BLaER1 treated with 17β-estradiol and CSF1 and Interleukin-3, amounts not matched to agents 10 nM and 100 nM (cell line): ENCODE results near the gene RICTOR.
"Not testable (repeated sequence)": the region's sequence is repeated elsewhere in the genome, so short reads cannot be mapped to it uniquely, and the experiment has no call there.

Experiments used
- H3K27ac ChIP-seq, 11 experiments: shearing (Covaris generic); formaldehyde crosslinking; 2 replicates each; pipeline ENCODE4 v1.8.1; 2022
- H3K27me3 ChIP-seq, 11 experiments: shearing (Covaris generic); formaldehyde crosslinking; 2 replicates each; pipeline ENCODE4 v1.8.1; 2022
- H3K36me3 ChIP-seq, 11 experiments: shearing (Covaris generic); formaldehyde crosslinking; 2 replicates each; pipeline ENCODE4 v1.8.1; 2022
- H3K4me1 ChIP-seq, 10 experiments: shearing (Covaris generic); formaldehyde crosslinking; 2 replicates each; pipeline ENCODE4 v1.8.1; 2022
- H3K4me2 ChIP-seq, 11 experiments: shearing (Covaris generic); formaldehyde crosslinking; 2 replicates each; pipeline ENCODE4 v1.8.1; 2022
- H3K4me3 ChIP-seq, 10 experiments: shearing (Covaris generic); formaldehyde crosslinking; 2 replicates each; pipeline ENCODE4 v1.8.1; 2022
- H3K9ac ChIP-seq, 11 experiments: shearing (Covaris generic); formaldehyde crosslinking; 2 replicates each; pipeline ENCODE4 v1.8.1; 2022
- H3K9me3 ChIP-seq, 11 experiments: shearing (Covaris generic); formaldehyde crosslinking; replicated peaks in 1 of 11; 2 replicates each; pipeline ENCODE4 v1.8.1; 2022
- H4K20me1 ChIP-seq, 11 experiments: shearing (Covaris generic); formaldehyde crosslinking; 2 replicates each; pipeline ENCODE4 v1.8.1; 2022
- Cebpa-rat ChIP-seq, 11 experiments: shearing (Covaris generic); IDR thresholded peaks; 2 replicates each; pipeline ENCODE4 v1.8.1; 2022

Gene RICTOR

DNA sequence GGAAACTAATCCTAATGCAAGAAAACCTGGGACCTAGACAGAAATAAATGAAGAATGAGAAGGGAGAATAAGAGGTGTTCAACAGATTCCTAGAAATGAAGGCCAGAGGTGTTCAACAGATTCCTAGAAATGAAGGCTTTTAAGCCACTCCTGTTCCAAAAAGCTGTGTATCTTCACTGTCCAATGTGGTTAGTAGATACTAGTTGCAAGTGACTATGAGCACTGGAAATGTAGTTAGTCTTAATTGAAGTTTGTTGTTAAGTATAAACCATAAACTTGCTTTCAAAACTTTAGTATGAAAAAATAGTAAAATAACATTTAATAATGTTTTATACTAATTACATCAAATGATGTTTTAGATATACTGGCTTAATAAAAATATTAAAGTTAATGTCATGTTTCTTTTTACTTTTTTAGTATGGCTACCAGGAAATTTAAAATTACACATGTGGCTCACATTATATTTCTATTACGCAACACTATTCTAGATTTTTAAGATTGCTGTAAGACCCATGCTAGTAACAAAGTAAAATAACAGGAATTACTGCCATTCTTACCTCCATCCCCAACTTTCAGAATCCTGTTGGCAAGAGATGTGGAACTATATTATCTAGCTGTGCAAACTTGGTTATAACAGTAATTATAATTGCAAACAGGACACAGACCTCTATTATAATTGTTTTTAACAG, 57.5 kb downstream of the RICTOR start:
- Histone ChIP-seq H3K9me3 (peaks cover 20 to 31% (median 25%) of the 10 kb centered on the region in 11 experiments), H3K4me3 (no peak overlapping the region), H3K36me3 (peaks cover 65 to 98% (median 83%) of the 10 kb centered on the region in 11 experiments), H3K4me1 (peaks cover 0 to 30% (median 6%) of the 10 kb centered on the region in 10 experiments; a peak in 8 of 20 replicates), H3K27me3 (no peaks in the 10 kb centered on the region), H3K9ac (no peak overlapping the region), H4K20me1 (peaks cover 0 to 66% (median 6%) of the 10 kb centered on the region in 11 experiments; a peak in 9 of 22 replicates), H3K27ac (no peak overlapping the region), H3K4me2 (0 out of 22 replicates have a peak overlapping the region, but pooled peaks of 2 of the 11 experiments have one; percentile 0 to 9)
- TF ChIP-seq Cebpa-rat (IDR thresholded peaks at IDR 0.05): peak in 4 of 11 experiments; percentile 10 to 69 (median 48); a peak in 5 of 22 replicates

GRCh38 chr5:39015743-39016586, 58.2 kb downstream of the RICTOR start:
- H3K9ac ChIP-seq: no peak overlapping the region
- peaks cover 0 to 59% (median 0%) of the 10 kb centered on the region in 11 experiments; a peak in 5 of 22 replicates for H4K20me1 ChIP-seq
- H3K27me3 ChIP-seq: no peaks in the 10 kb centered on the region
- H3K36me3 ChIP-seq: peaks cover 66 to 99% (median 84%) of the 10 kb centered on the region in 11 experiments
- peak overlapping the region in 2 of 11 experiments; percentile 0 to 9; a peak in 1 of 22 replicates for H3K4me2 ChIP-seq
- no peak overlapping the region for H3K27ac ChIP-seq
- H3K9me3 ChIP-seq: peaks cover 28 to 39% (median 33%) of the 10 kb centered on the region in 11 experiments
- TF ChIP-seq Cebpa-rat (IDR thresholded peaks at IDR 0.05): no peak
- peaks cover 0 to 23% (median 4%) of the 10 kb centered on the region in 10 experiments; a peak in 7 of 20 replicates for H3K4me1 ChIP-seq
- no peak overlapping the region for H3K4me3 ChIP-seq

GRCh38 chr5:39014561-39014960, 59.6 kb downstream of the RICTOR start:
- Histone ChIP-seq H3K27ac (no peak overlapping the region), H3K4me3 (no peak overlapping the region), H3K9me3 (peaks cover 39 to 51% (median 43%) of the 10 kb centered on the region in 11 experiments), H3K27me3 (no peaks in the 10 kb centered on the region), H3K36me3 (peaks cover 65 to 98% (median 83%) of the 10 kb centered on the region in 11 experiments), H3K4me2 (no peak overlapping the region), H3K4me1 (peaks cover 0 to 18% (median 4%) of the 10 kb centered on the region in 10 experiments; a peak in 7 of 20 replicates), H4K20me1 (peaks cover 0 to 44% (median 0%) of the 10 kb centered on the region in 11 experiments; a peak in 4 of 22 replicates), H3K9ac (no peak overlapping the region)
- no peak for TF ChIP-seq Cebpa-rat (IDR thresholded peaks at IDR 0.05)

GRCh38 chr5:39013938-39014337, 60.3 kb downstream of the RICTOR start:
- Histone ChIP-seq H3K9ac (no peak overlapping the region), H3K36me3 (peaks cover 59 to 92% (median 77%) of the 10 kb centered on the region in 11 experiments), H4K20me1 (peaks cover 0 to 38% (median 0%) of the 10 kb centered on the region in 11 experiments; a peak in 4 of 22 replicates), H3K9me3 (peaks cover 39 to 51% (median 43%) of the 10 kb centered on the region in 11 experiments), H3K4me3 (no peak overlapping the region), H3K4me1 (peaks cover 0 to 18% (median 4%) of the 10 kb centered on the region in 10 experiments; a peak in 7 of 20 replicates), H3K4me2 (no peak overlapping the region), H3K27ac (no peak overlapping the region), H3K27me3 (no peaks in the 10 kb centered on the region)
- TF ChIP-seq Cebpa-rat (IDR thresholded peaks at IDR 0.05): no peak

- H3K27ac ChIP-seq, H3K4me2 ChIP-seq, H3K27me3 ChIP-seq, H3K4me1 ChIP-seq, H3K9ac ChIP-seq: not testable (repeated sequence)
- H4K20me1 ChIP-seq: peaks cover 0 to 15% (median 0%) of the 10 kb centered on the region in 11 experiments; a peak in 3 of 22 replicates
- H3K36me3 ChIP-seq: peaks cover 43 to 64% (median 60%) of the 10 kb centered on the region in 11 experiments
- H3K4me3 ChIP-seq: peak overlapping the region in 4 of 10 experiments; percentile 8 to 28 (median 12); a peak in 2 of 20 replicates
- peaks cover 39 to 51% (median 43%) of the 10 kb centered on the region in 11 experiments for H3K9me3 ChIP-seq
These were observed 63.2 kb downstream of the RICTOR start for GRCh38 chr5:39010958-39011357.

GRCh38 chr5:39009981-39010380, 64.2 kb downstream of the RICTOR start:
- Histone ChIP-seq H3K27ac (no peak overlapping the region), H3K36me3 (peaks cover 43 to 58% (median 51%) of the 10 kb centered on the region in 11 experiments), H4K20me1 (peaks cover 0 to 13% (median 0%) of the 10 kb centered on the region in 11 experiments; a peak in 2 of 22 replicates), H3K4me1 (no peaks in the 10 kb centered on the region), H3K9me3 (peaks cover 39 to 51% (median 43%) of the 10 kb centered on the region in 11 experiments), H3K27me3 (no peaks in the 10 kb centered on the region), H3K4me2 (no peak overlapping the region), H3K4me3 (no peak overlapping the region), H3K9ac (no peak overlapping the region)
- no peak for TF ChIP-seq Cebpa-rat (IDR thresholded peaks at IDR 0.05)

- no peak overlapping the region for H3K9ac ChIP-seq
- H3K27me3 ChIP-seq: no peaks in the 10 kb centered on the region
- peaks cover 40 to 51% (median 44%) of the 10 kb centered on the region in 11 experiments for H3K36me3 ChIP-seq
- no peak for TF ChIP-seq Cebpa-rat (IDR thresholded peaks at IDR 0.05)
- H4K20me1 ChIP-seq: peaks cover 0 to 13% (median 0%) of the 10 kb centered on the region in 11 experiments; a peak in 2 of 22 replicates
- no peak overlapping the region for H3K4me2 ChIP-seq
- H3K4me3 ChIP-seq: no peak overlapping the region
- peaks cover 39 to 45% (median 42%) of the 10 kb centered on the region in 11 experiments for H3K9me3 ChIP-seq
- no peaks in the 10 kb centered on the region for H3K4me1 ChIP-seq
- no peak overlapping the region for H3K27ac ChIP-seq
These were observed 64.9 kb downstream of the RICTOR start for GRCh38 chr5:39009280-39009679.

DNA sequence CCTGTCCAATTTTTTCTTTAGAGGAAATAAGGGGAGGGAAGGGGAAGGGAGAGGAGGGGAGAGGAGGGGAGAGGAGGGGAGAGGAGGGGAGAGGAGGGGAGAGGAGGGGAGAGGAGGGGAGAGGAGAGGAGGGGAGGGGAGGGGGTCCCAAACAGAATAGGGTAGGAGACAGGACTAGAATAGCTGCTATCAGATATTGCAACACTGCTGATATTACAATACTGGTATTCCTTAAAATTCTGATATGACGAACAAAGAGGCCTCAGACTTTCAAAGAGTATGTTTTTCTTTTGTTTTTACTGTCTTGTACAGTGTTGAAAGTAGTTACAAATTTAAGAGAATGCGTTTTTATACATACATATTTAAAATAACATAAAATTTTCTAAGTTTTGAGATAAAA, 67.5 kb downstream of the RICTOR start:
- Histone ChIP-seq H3K4me2 (no peak overlapping the region), H4K20me1 (peaks cover 0 to 15% (median 0%) of the 10 kb centered on the region in 11 experiments; a peak in 2 of 22 replicates), H3K4me1 (no peaks in the 10 kb centered on the region), H3K4me3 (no peak overlapping the region), H3K9ac (no peak overlapping the region), H3K9me3 (peaks cover 13 to 19% (median 18%) of the 10 kb centered on the region in 11 experiments), H3K27me3 (no peaks in the 10 kb centered on the region), H3K27ac (no peak overlapping the region), H3K36me3 (peaks cover 22 to 44% (median 33%) of the 10 kb centered on the region in 11 experiments)
- TF ChIP-seq Cebpa-rat (IDR thresholded peaks at IDR 0.05): no peak
